22Rv1 (cell line): ENCODE measurements around the gene PAK3.

ENCODE experiments used
- ZFX ChIP-seq: fragments of 450-650 bp; IDR thresholded peaks from 2 replicates; pipeline ENCODE4 v1.6.1; 2017; ENCODE audit warnings: antibody characterized with exemption, borderline replicate concordance
- TF ChIP-seq, protein P1 (sequence below): fragments of 450-650 bp; IDR thresholded peaks from 2 replicates; pipeline ENCODE4 v1.5.1; 2017; ENCODE audit warnings: mild to moderate bottlenecking

DNA sequence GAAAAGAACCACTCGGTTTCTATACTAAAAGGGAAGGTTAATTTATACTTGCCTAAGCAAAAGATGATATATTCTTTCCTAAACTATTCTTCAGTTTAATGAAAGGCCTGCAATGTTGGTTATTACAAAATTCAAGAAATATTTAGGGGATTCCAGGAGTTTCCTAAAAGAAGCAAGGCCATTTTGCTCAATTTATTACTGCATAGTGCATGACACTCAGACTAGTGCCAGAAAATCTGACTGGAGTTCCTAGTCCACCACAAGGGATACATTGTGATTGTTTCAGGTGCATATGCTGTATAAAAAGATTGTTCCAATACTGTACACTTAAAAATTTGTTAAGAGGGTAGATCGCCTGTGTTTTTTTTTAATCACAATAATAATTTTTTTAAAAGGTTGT is 95.6 kb downstream of the PAK3 start:
- TF ChIP-seq, protein P1, sequence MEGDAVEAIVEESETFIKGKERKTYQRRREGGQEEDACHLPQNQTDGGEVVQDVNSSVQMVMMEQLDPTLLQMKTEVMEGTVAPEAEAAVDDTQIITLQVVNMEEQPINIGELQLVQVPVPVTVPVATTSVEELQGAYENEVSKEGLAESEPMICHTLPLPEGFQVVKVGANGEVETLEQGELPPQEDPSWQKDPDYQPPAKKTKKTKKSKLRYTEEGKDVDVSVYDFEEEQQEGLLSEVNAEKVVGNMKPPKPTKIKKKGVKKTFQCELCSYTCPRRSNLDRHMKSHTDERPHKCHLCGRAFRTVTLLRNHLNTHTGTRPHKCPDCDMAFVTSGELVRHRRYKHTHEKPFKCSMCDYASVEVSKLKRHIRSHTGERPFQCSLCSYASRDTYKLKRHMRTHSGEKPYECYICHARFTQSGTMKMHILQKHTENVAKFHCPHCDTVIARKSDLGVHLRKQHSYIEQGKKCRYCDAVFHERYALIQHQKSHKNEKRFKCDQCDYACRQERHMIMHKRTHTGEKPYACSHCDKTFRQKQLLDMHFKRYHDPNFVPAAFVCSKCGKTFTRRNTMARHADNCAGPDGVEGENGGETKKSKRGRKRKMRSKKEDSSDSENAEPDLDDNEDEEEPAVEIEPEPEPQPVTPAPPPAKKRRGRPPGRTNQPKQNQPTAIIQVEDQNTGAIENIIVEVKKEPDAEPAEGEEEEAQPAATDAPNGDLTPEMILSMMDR, result no peak
- TF ChIP-seq ZFX, result no peak
